Cardiac fibroblast (primary cell): ENCODE data around the gene CPLANE1.

ENCODE experiments used
- DNase-seq, 2 donors: peaks; one replicate each; pipeline versions ENCODE4 v3.0.0 to v3.0.0-alpha.2; 2010; ENCODE audit warnings: low read depth in 2 of 2
- H3K4me3 ChIP-seq, 2 donors: replicated peaks in 1 of 2; 1 replicate in 1 of 2; 2 replicates in 1 of 2; pipeline ENCODE4 v1.5.1; 2011; ENCODE audit warnings: low read depth in 2 of 2, low read length in 2 of 2, mild to moderate bottlenecking in 2 of 2, moderate library complexity in 1 of 2
- TF ChIP-seq, protein P1 (sequence below): IDR thresholded peaks from one replicate; pipeline ENCODE4 v1.5.1; 2011; ENCODE audit warnings: low read depth, mild to moderate bottlenecking, low read length, inconsistent platforms

CPLANE1 gene

DNA sequence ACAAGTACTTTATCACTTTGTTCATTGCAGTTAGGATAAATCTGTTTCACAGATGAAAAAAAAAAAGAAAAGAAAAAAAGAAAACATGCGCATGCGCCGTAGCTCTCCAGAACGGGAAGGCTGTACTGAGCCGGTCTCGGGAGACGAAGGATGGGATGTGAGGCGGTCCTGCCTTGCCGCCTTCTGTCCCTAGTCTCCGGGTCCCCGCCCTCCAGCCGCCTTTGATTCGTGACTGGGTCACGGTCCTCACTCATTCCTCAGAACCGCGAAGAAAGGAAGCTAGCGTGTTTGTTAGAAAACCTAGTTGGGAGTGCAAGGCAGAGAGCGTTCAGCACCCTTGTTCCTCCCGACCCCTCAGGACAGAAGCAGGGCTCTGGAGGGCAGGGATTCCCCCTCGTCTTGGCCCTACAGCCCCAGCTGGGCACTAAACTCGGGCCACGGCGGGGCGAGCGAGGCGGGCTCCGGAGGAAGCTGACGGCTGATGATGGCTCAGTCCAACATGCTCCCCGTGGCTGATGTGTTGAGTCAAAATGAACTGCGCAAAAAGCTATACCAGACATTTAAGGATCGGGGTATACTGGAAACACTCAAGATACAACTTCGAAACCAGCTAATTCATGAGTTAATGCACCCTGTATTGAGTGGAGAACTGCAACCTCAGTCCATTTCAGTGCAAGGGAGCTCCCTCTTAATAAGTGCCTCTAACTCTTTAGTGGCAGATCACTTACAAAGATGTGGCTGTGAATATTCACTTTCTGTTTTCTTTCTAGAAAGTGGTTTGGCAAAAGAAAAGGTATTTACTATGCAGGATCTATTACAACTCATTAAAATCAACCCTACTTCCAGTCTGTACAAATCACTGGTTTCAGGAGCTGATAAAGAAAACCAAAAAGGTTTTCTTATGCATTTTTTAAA is 40.0 kb downstream of the CPLANE1 start:
- peak; percentile 30 to 54 for DNase-seq
- TF ChIP-seq, protein P1, sequence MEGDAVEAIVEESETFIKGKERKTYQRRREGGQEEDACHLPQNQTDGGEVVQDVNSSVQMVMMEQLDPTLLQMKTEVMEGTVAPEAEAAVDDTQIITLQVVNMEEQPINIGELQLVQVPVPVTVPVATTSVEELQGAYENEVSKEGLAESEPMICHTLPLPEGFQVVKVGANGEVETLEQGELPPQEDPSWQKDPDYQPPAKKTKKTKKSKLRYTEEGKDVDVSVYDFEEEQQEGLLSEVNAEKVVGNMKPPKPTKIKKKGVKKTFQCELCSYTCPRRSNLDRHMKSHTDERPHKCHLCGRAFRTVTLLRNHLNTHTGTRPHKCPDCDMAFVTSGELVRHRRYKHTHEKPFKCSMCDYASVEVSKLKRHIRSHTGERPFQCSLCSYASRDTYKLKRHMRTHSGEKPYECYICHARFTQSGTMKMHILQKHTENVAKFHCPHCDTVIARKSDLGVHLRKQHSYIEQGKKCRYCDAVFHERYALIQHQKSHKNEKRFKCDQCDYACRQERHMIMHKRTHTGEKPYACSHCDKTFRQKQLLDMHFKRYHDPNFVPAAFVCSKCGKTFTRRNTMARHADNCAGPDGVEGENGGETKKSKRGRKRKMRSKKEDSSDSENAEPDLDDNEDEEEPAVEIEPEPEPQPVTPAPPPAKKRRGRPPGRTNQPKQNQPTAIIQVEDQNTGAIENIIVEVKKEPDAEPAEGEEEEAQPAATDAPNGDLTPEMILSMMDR = no peak
- H3K4me3 ChIP-seq = peak overlapping the region; percentile 14 to 34

DNA sequence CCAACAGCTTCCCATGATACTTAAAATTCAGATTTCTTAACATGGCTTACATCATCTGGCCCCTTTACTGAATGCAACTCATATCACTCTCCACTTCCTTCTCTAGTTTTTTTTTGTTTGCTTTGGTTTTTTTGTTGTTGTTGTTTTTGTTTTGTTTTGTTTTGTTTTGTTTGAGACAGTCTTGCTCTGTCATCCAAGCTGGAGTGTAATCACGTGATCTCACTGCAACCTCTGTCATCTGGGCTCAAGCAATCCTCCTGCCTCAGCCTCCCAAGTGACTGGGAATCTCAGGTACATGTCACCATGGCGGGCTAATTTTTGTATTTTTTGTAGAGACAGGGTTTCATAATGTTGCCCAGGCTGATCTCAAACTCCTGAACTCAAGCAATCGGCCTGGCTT is 41.4 kb downstream of the CPLANE1 start:
- TF ChIP-seq, protein P1 = no peak
- no peak for DNase-seq

DNA sequence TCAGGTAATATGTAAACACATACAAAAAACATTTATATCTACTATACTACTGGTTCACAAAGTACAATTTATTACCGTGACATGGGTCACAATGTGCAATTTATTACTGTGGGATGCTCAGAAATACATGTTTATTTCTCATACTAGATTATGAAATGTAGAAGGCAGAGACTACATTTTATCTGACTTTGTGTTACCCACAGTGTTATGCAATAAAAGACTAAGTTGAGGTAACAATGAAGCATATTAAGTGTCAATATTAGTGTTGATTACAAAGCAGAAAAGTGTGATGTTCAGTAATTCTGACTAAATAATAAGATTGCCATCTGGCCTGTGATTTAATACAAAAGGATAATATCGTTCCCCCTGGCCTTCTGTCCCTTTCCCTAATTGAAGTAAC is 42.4 kb downstream of the CPLANE1 start:
- TF ChIP-seq, protein P1 = no peak
- peak in 1 of 2 donors; percentile 24 for DNase-seq
- H3K4me3 ChIP-seq = no peak overlapping the region

More for the DNA sequence above, 41.4 kb downstream of the CPLANE1 start:
- no peak overlapping the region for H3K4me3 ChIP-seq

DNA sequence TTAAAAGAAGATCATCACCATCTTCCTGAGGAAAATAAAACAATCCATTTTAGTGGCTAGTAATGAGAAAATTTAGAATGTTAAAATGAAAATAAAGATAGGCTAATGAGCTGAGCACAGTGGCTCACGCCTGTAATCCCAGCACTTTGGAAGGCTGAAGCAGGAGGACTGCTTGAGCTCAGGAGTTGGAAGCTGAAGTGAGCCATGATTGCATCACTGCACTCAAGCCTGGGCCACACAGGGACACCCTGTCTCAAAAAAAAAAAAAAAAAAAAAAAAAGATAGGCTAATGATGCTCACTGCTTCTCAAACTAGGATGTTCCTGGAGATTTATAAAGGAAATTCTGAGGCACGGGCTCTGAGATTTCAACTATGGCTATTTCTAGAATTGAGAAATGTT is 50.3 kb downstream of the CPLANE1 start:
- TF ChIP-seq, protein P1 = no peak
- peak; percentile 59 to 66 for DNase-seq

DNA sequence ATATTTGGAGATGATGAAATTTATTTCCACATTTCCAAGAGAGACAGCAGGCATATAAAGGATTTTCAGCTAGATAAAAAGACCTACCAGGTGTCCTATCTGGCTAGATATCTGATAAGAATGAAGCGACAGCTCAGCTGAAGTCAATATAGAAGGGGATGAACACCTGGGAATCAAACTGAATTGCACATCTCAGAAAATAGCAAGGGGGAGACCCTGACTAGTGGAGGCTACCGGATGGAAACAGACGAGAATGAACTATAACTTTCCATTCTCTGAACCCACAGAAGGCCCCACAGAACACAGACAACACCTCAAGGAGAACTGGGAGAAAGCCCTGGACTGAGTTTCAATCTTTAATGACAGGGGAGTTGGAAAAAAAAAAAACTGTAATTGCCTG is 51.1 kb downstream of the CPLANE1 start:
- no peak overlapping the region for H3K4me3 ChIP-seq
- DNase-seq = no peak
- TF ChIP-seq, protein P1 = no peak

More for the DNA sequence above, 50.3 kb downstream of the CPLANE1 start:
- H3K4me3 ChIP-seq = no peak overlapping the region

DNA sequence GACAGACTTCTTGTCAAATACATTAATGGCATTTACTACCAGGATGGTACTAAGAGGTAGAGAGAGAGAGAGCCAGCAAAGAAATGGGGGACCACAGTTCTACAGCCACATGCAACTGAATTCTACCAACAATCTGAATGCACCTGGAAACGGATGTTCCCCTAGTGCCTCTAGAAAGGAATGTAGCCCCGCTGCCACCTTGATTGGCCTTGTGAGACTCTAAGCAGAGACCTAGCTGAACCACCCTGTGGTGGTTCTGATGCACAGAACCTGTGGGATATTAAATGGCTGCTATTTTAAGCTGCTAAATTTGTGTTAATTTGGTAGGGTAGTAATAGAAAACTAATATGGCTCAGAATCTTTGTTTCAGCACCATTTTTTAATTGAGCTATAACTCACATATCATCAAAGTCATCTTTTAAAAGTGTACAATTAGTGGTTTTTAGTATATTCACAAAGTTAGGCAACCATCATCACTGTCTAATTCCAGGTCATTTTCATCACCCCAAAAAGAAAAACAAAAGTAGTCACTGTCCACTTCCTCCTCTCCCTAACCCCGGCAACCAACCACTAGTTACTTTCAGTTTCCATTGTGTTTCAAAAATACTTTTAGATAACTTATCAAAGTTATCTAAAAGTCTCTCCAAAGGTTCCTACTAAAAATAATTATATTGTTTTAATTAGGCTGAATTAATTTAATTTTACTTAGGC is 51.7 kb downstream of the CPLANE1 start:
- TF ChIP-seq, protein P1 = no peak
- no peak overlapping the region for H3K4me3 ChIP-seq
- peak; percentile 24 to 54 for DNase-seq
